SK-N-MC (cell line): ENCODE measurements around the gene ZNF23.

Source experiments
- EZH2 ChIP-seq: fragments of 200-600 bp; sonication (generic); IDR thresholded peaks from one replicate; pipeline ENCODE4 v1.6.1; 2017; ENCODE audit warnings: antibody characterized with exemption
- POLR2AphosphoS5 ChIP-seq: IDR thresholded peaks from 2 replicates; pipeline ENCODE4 v1.6.1; 2012; ENCODE audit warnings: mild to moderate bottlenecking, low read depth, low read length, borderline replicate concordance

- TF ChIP-seq POLR2AphosphoS5 = no peak
- no peak for TF ChIP-seq EZH2
Measured at GRCh38 chr16:71482569-71482968, 20.5 kb upstream of the ZNF23 start.
